HL-60/S4 (cell line): Measurements from ENCODE around the gene PKP3.
"Not testable (repeated sequence)": the region's sequence is repeated elsewhere in the genome, so short reads cannot be mapped to it uniquely, and the experiment has no call there.

Experiments used
- in situ Hi-C: fragments of 300-500 bp; cut with MboI; formaldehyde crosslinking; loops from 2 replicates; pipeline ENCODE4 v1.14.3; 2022; ENCODE audit warnings: low sequenced_read_pairs

PKP3 gene

GRCh38 chr11:393219-394033 is 583 bp upstream of the PKP3 start:
- in situ Hi-C loops, result no loop called here

- in situ Hi-C loops, result no loop called here
Observed at GRCh38 chr11:394858-395655, 1.0 kb downstream of the PKP3 start.

- in situ Hi-C loops, result no loop called here
Observed at GRCh38 chr11:395866-396265, 1.9 kb downstream of the PKP3 start.

GRCh38 chr11:396511-396947 is 2.5 kb downstream of the PKP3 start:
- in situ Hi-C loops, result no loop called here

- in situ Hi-C loops, result no loop called here
Observed at GRCh38 chr11:396948-397548, 3.0 kb downstream of the PKP3 start.

GRCh38 chr11:398826-399225 is 4.8 kb downstream of the PKP3 start:
- in situ Hi-C loops, result no loop called here

GRCh38 chr11:399731-400211 is 5.8 kb downstream of the PKP3 start:
- in situ Hi-C loops, result no loop called here

GRCh38 chr11:400241-400689 is 6.3 kb downstream of the PKP3 start:
- in situ Hi-C loops, result no loop called here

GRCh38 chr11:401196-401595 is 7.2 kb downstream of the PKP3 start:
- in situ Hi-C loops, result not testable (repeated sequence)

GRCh38 chr11:403021-403760 is 9.2 kb downstream of the PKP3 start:
- in situ Hi-C loops, result no loop called here

GRCh38 chr11:403761-404431 is 9.9 kb downstream of the PKP3 start:
- in situ Hi-C loops, result no loop called here

- in situ Hi-C loops, result no loop called here
Observed at GRCh38 chr11:404551-405264, 10.7 kb downstream of the PKP3 start.

GRCh38 chr11:405323-405953 is 11.4 kb downstream of the PKP3 start:
- in situ Hi-C loops, result no loop called here

GRCh38 chr11:405954-406795 is 12.2 kb downstream of the PKP3 start:
- in situ Hi-C loops, result no loop called here

- in situ Hi-C loops, result no loop called here
Observed at GRCh38 chr11:406796-407650, 13.0 kb downstream of the PKP3 start.

- in situ Hi-C loops, result no loop called here
Observed at GRCh38 chr11:407651-408123, 13.7 kb downstream of the PKP3 start.
